ENCODE data around the gene KNDC1.

Gene KNDC1

GRCh38 chr10:133141958-133142340 lies 18.1 kb upstream of the KNDC1 start:
- no peak overlapping the region for H3K27ac ChIP-seq (ENCODE audit: low read length)
- no peak for TF ChIP-seq CTCF (IDR thresholded peaks at IDR 0.05; ENCODE audit: low read length)
- no peak for TF ChIP-seq EZH2 (optimal IDR thresholded peaks at IDR 0.05; ENCODE audit: low read depth, low read length)
- TF ChIP-seq EZH2phosphoT487 (IDR thresholded peaks at IDR 0.05; ENCODE audit: low read length): no peak

GRCh38 chr10:133142523-133143199 lies 17.4 kb upstream of the KNDC1 start:
- Histone ChIP-seq H2AFZ (ENCODE audit: low read length) (no peak overlapping the region), H3K36me3 (replicated peaks; ENCODE audit: insufficient read depth, low read length) (no peaks in the 10 kb centered on the region), H3K4me2 (ENCODE audit: low read depth, low read length) (no peak overlapping the region), H3K9ac (ENCODE audit: low read length) (no peak overlapping the region), H4K20me1 (ENCODE audit: insufficient read depth, low read length) (no peaks in the 10 kb centered on the region), H3F3A (ENCODE audit: insufficient read depth, low read length) (no peaks in the 10 kb centered on the region), H3K79me2 (ENCODE audit: low read length) (no peaks in the 10 kb centered on the region), H3K27me3 (replicated peaks; ENCODE audit: insufficient read depth, low read length) (peaks cover 63% of the 10 kb centered on the region), H3K9me3 (replicated peaks; ENCODE audit: insufficient read depth, low read length) (no peaks in the 10 kb centered on the region), H3K9me2 (replicated peaks; ENCODE audit: insufficient read depth, low read length) (no peaks in the 10 kb centered on the region), H3K4me1 (ENCODE audit: low read length) (no peaks in the 10 kb centered on the region), H3K4me3 (ENCODE audit: low read length) (no peak overlapping the region), H3K27ac (ENCODE audit: low read length) (no peak overlapping the region)
- no peak for DNase-seq
- no peak for TF ChIP-seq CTCF (IDR thresholded peaks at IDR 0.05; ENCODE audit: low read length)
- TF ChIP-seq EZH2phosphoT487 (IDR thresholded peaks at IDR 0.05; ENCODE audit: low read length): no peak
- TF ChIP-seq EZH2 (optimal IDR thresholded peaks at IDR 0.05; ENCODE audit: low read depth, low read length): no peak

More at GRCh38 chr10:133141958-133142340, 18.1 kb upstream of the KNDC1 start:
- Histone ChIP-seq H3K4me2 (ENCODE audit: low read depth, low read length) (no peak overlapping the region), H3K27me3 (replicated peaks; ENCODE audit: insufficient read depth, low read length) (peaks cover 61% of the 10 kb centered on the region), H4K20me1 (ENCODE audit: insufficient read depth, low read length) (no peaks in the 10 kb centered on the region), H3K9me2 (replicated peaks; ENCODE audit: insufficient read depth, low read length) (no peaks in the 10 kb centered on the region), H2AFZ (ENCODE audit: low read length) (no peak overlapping the region), H3K4me3 (ENCODE audit: low read length) (no peak overlapping the region), H3K36me3 (replicated peaks; ENCODE audit: insufficient read depth, low read length) (no peaks in the 10 kb centered on the region), H3K4me1 (ENCODE audit: low read length) (no peaks in the 10 kb centered on the region), H3K79me2 (ENCODE audit: low read length) (no peaks in the 10 kb centered on the region), H3K9me3 (replicated peaks; ENCODE audit: insufficient read depth, low read length) (no peaks in the 10 kb centered on the region), H3F3A (ENCODE audit: insufficient read depth, low read length) (no peaks in the 10 kb centered on the region), H3K9ac (ENCODE audit: low read length) (no peak overlapping the region)
- no peak for DNase-seq

GRCh38 chr10:133143200-133143533 lies 16.9 kb upstream of the KNDC1 start:
- TF ChIP-seq EZH2phosphoT487 (IDR thresholded peaks at IDR 0.05; ENCODE audit: low read length) (no peak), CTCF (IDR thresholded peaks at IDR 0.05; ENCODE audit: low read length) (no peak), EZH2 (optimal IDR thresholded peaks at IDR 0.05; ENCODE audit: low read depth, low read length) (no peak)
- H3K9ac ChIP-seq (ENCODE audit: low read length): no peak overlapping the region
- H3K27me3 ChIP-seq (replicated peaks; ENCODE audit: insufficient read depth, low read length): peaks cover 68% of the 10 kb centered on the region
- no peaks in the 10 kb centered on the region for H4K20me1 ChIP-seq (ENCODE audit: insufficient read depth, low read length)
- H2AFZ ChIP-seq (ENCODE audit: low read length): no peak overlapping the region
- H3K4me3 ChIP-seq (ENCODE audit: low read length): no peak overlapping the region
- DNase-seq: no peak
- H3K4me2 ChIP-seq (ENCODE audit: low read depth, low read length): no peak overlapping the region
- no peaks in the 10 kb centered on the region for H3K9me3 ChIP-seq (replicated peaks; ENCODE audit: insufficient read depth, low read length)
- H3K27ac ChIP-seq (ENCODE audit: low read length): no peak overlapping the region
- no peaks in the 10 kb centered on the region for H3K9me2 ChIP-seq (replicated peaks; ENCODE audit: insufficient read depth, low read length)
- no peaks in the 10 kb centered on the region for H3K79me2 ChIP-seq (ENCODE audit: low read length)
- no peaks in the 10 kb centered on the region for H3K4me1 ChIP-seq (ENCODE audit: low read length)
- no peaks in the 10 kb centered on the region for H3K36me3 ChIP-seq (replicated peaks; ENCODE audit: insufficient read depth, low read length)
- H3F3A ChIP-seq (ENCODE audit: insufficient read depth, low read length): no peaks in the 10 kb centered on the region

Data from MM.1S (cell line).